ENCODE measurements around the gene TRIM39. TPM values are rescaled to one million over a fixed set of nuclear protein-coding genes. Genes with fewer than 3 reads are reported as not detected.

Gene TRIM39
- polyA plus RNA-seq, 1 donor from 2014 or later, result 9.2 TPM

DNA sequence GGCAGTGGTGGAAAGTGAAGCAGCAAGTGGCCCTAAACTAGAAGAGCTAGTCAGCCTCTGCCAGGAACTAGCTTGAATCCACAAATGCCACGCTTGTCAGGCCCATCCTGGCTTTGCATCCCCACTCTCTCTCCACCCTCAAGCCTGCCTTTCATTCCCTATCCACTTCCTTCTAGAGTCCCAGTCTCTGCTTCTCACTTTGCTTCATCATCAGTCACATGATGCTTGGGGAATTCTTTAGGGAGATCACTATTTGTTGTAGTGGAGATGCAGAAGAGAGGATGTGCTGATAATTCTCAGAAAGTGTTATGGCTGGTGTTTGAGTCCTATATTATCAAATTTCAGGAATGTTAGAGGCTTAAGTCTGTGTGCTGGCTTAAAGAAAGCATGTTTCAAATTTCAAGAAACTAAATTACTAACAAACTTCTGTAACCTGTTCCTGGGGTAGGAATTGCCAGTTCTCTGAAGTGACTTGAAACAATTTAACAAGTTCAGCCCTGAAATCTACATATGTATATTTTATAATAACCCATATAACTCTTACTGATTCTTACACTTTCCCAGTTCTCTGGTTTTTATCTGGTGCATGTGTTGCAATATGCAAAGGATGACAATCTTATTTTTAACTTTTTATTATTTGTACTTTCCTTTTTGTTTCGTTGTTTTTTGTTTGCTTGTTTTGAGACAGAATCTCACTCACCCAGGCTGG, 7.5 kb downstream of the TRIM39 start:
- Histone ChIP-seq H3K27ac (ENCODE audit: low read length) (no peak overlapping the region), H3K4me2 (ENCODE audit: low read length) (no peak overlapping the region), H3K9me3 (ENCODE audit: low read length) (no peaks in the 10 kb centered on the region), H2AFZ (ENCODE audit: low read depth, low read length) (no peak overlapping the region), H3K27me3 (ENCODE audit: insufficient read depth, low read depth, low read length) (no peaks in the 10 kb centered on the region), H3K9ac (ENCODE audit: low read length) (no peak overlapping the region), H3K4me3 (ENCODE audit: low read length) (no peak overlapping the region), H4K20me1 (ENCODE audit: insufficient read depth) (no peaks in the 10 kb centered on the region), H3K79me2 (replicated peaks; ENCODE audit: insufficient read depth, low read length) (no peaks in the 10 kb centered on the region), H3K9me2 (ENCODE audit: insufficient read depth, low read length) (no peaks in the 10 kb centered on the region), H3K36me3 (ENCODE audit: insufficient read depth, low read length) (peaks cover 6% of the 10 kb centered on the region), H3F3A (ENCODE audit: insufficient read depth, low read length, poor library complexity, severe bottlenecking) (no peaks in the 10 kb centered on the region)
- TF ChIP-seq SMC3 (conservative IDR thresholded peaks at IDR 0.05; ENCODE audit: poor library complexity) (no peak), EZH2 (IDR thresholded peaks at IDR 0.05; ENCODE audit: borderline replicate concordance, insufficient read depth, low read length, poor library complexity, severe bottlenecking) (no peak), POLR2AphosphoS5 (IDR thresholded peaks at IDR 0.05) (no peak), CTCF (IDR thresholded peaks at IDR 0.05; ENCODE audit: poor library complexity, severe bottlenecking) (no peak), EP300 (conservative IDR thresholded peaks at IDR 0.05; ENCODE audit: poor library complexity, severe bottlenecking) (no peak), RAD21 (conservative IDR thresholded peaks at IDR 0.05) (no peak), MXI1 (conservative IDR thresholded peaks at IDR 0.05; ENCODE audit: poor library complexity, severe bottlenecking) (no peak), TAF1 (IDR thresholded peaks at IDR 0.05; ENCODE audit: low read depth) (no peak)
- TF ChIP-seq, protein P1, sequence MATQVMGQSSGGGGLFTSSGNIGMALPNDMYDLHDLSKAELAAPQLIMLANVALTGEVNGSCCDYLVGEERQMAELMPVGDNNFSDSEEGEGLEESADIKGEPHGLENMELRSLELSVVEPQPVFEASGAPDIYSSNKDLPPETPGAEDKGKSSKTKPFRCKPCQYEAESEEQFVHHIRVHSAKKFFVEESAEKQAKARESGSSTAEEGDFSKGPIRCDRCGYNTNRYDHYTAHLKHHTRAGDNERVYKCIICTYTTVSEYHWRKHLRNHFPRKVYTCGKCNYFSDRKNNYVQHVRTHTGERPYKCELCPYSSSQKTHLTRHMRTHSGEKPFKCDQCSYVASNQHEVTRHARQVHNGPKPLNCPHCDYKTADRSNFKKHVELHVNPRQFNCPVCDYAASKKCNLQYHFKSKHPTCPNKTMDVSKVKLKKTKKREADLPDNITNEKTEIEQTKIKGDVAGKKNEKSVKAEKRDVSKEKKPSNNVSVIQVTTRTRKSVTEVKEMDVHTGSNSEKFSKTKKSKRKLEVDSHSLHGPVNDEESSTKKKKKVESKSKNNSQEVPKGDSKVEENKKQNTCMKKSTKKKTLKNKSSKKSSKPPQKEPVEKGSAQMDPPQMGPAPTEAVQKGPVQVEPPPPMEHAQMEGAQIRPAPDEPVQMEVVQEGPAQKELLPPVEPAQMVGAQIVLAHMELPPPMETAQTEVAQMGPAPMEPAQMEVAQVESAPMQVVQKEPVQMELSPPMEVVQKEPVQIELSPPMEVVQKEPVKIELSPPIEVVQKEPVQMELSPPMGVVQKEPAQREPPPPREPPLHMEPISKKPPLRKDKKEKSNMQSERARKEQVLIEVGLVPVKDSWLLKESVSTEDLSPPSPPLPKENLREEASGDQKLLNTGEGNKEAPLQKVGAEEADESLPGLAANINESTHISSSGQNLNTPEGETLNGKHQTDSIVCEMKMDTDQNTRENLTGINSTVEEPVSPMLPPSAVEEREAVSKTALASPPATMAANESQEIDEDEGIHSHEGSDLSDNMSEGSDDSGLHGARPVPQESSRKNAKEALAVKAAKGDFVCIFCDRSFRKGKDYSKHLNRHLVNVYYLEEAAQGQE (IDR thresholded peaks at IDR 0.05; ENCODE audit: borderline replicate concordance), result no peak

DNA sequence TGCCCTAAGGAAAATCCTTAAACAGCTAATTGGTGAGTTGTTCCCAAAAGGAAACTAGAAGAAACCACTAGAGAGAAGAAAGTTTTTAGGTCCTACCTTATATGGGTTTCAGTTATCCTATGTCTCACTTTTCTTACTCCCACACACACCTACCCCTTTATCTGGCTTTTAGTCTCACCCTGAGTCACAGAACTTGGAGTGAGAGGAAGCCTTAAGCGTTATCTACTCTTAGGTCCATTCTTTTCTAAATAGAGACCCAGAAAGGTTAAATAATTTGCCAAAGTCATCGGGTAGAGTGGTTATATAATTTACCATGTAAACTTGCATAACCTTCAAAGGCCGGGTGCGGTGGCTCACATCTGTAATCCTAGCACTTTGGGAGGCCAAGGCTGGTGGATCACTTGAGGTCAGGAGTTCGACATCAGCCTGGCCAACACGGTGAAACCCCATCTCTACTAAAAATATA, 13.9 kb downstream of the TRIM39 start:
- Histone ChIP-seq H3K4me3 (ENCODE audit: low read length) (no peak overlapping the region), H3K9ac (ENCODE audit: low read length) (no peak overlapping the region), H4K20me1 (ENCODE audit: insufficient read depth) (no peaks in the 10 kb centered on the region), H3K27ac (ENCODE audit: low read length) (no peak overlapping the region), H3K4me2 (ENCODE audit: low read length) (no peak overlapping the region), H2AFZ (ENCODE audit: low read depth, low read length) (no peak overlapping the region), H3F3A (ENCODE audit: insufficient read depth, low read length, poor library complexity, severe bottlenecking) (no peaks in the 10 kb centered on the region), H3K27me3 (ENCODE audit: insufficient read depth, low read depth, low read length) (no peaks in the 10 kb centered on the region), H3K79me2 (replicated peaks; ENCODE audit: insufficient read depth, low read length) (no peaks in the 10 kb centered on the region), H3K36me3 (ENCODE audit: insufficient read depth, low read length) (no peaks in the 10 kb centered on the region), H3K9me3 (ENCODE audit: low read length) (no peaks in the 10 kb centered on the region), H3K9me2 (ENCODE audit: insufficient read depth, low read length) (no peaks in the 10 kb centered on the region)
- TF ChIP-seq MXI1 (conservative IDR thresholded peaks at IDR 0.05; ENCODE audit: poor library complexity, severe bottlenecking) (no peak), EZH2 (IDR thresholded peaks at IDR 0.05; ENCODE audit: borderline replicate concordance, insufficient read depth, low read length, poor library complexity, severe bottlenecking) (no peak), POLR2AphosphoS5 (IDR thresholded peaks at IDR 0.05) (no peak), TAF1 (IDR thresholded peaks at IDR 0.05; ENCODE audit: low read depth) (no peak), SMC3 (conservative IDR thresholded peaks at IDR 0.05; ENCODE audit: poor library complexity) (no peak), EP300 (conservative IDR thresholded peaks at IDR 0.05; ENCODE audit: poor library complexity, severe bottlenecking) (no peak), RAD21 (conservative IDR thresholded peaks at IDR 0.05) (no peak), CTCF (IDR thresholded peaks at IDR 0.05; ENCODE audit: poor library complexity, severe bottlenecking) (no peak)
- TF ChIP-seq, protein P1 (IDR thresholded peaks at IDR 0.05; ENCODE audit: borderline replicate concordance), result no peak
